Measurements from ENCODE around the gene CCDC185. TPM values are rescaled to one million over a fixed set of nuclear protein-coding genes. Genes with fewer than 3 reads are reported as not detected.

Gene CCDC185
- total and polyA plus RNA-seq, 10 of the 15 experiments (the other 5 are each of a cell fraction or from before 2014, with no cell fraction given), result not detected

DNA sequence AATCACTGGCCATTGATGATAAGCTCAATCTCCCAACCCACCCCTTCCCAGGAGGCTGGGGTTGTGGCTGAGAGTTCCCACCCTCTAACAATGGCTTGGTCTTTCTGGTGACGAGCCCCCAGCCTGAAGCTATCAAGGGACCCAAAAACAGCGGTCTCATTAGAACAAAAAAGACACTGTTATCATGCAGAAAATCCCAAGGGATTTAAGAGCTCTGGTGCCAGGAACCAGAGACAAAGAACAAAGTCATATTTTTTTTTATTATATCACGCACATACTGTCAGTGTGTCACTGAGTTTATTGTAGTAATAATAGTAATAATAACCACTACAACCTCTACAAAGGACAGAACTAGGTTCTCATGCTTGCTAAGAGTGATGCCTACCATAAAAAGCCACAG, 43.9 kb downstream of the CCDC185 start:
- Histone ChIP-seq H3K27me3 (replicated peaks in 1 of 2; ENCODE audit: control insufficient read depth in 2 of 2, insufficient read depth in 2 of 2, low read length in 1 of 2) (no peaks in the 10 kb centered on the region), H3K36me3 (ENCODE audit: control insufficient read depth in 2 of 2, insufficient read depth in 2 of 2, low read length in 1 of 2) (no peaks in the 10 kb centered on the region), H3K4me3 (no peak overlapping the region), H3K9ac (ENCODE audit: control insufficient read depth, insufficient read depth, low read length) (no peak overlapping the region), H3K27ac (ENCODE audit: control insufficient read depth, insufficient read depth) (no peak overlapping the region), H3K4me1 (ENCODE audit: control insufficient read depth, insufficient read depth, low read length) (no peaks in the 10 kb centered on the region), H3K4me2 (ENCODE audit: control insufficient read depth, insufficient read depth) (no peak overlapping the region), H4K20me1 (ENCODE audit: control insufficient read depth, insufficient read depth) (no peaks in the 10 kb centered on the region), H3K9me3 (replicated peaks; ENCODE audit: control insufficient read depth, insufficient read depth, low read length) (no peaks in the 10 kb centered on the region), H2AFZ (ENCODE audit: control insufficient read depth, low read depth, low read length) (no peak overlapping the region), H3K79me2 (ENCODE audit: control insufficient read depth, insufficient read depth, low read length) (no peaks in the 10 kb centered on the region)
- intact Hi-C loops (cut with micrococcal nuclease; ENCODE audit: unreplicated experiment), result no loop called here
- ChIA-PET CTCF (no interaction called here), POLR2A (no interaction called here), RAD21 (ENCODE audit: unreplicated experiment) (no interaction called here), SMC1A (ENCODE audit: uncharacterized antibody, unreplicated experiment) (no interaction called here)
- DNase-seq (ENCODE audit: low read depth, low spot score) (no peak), FAIRE-seq (no peak), ATAC-seq (no peak)
- TF ChIP-seq SIN3A (IDR thresholded peaks at IDR 0.05; ENCODE audit: low read depth, low read length) (no peak), SREBF1 (IDR thresholded peaks at IDR 0.05; ENCODE audit: low read length) (no peak)
- TF ChIP-seq, protein P1, sequence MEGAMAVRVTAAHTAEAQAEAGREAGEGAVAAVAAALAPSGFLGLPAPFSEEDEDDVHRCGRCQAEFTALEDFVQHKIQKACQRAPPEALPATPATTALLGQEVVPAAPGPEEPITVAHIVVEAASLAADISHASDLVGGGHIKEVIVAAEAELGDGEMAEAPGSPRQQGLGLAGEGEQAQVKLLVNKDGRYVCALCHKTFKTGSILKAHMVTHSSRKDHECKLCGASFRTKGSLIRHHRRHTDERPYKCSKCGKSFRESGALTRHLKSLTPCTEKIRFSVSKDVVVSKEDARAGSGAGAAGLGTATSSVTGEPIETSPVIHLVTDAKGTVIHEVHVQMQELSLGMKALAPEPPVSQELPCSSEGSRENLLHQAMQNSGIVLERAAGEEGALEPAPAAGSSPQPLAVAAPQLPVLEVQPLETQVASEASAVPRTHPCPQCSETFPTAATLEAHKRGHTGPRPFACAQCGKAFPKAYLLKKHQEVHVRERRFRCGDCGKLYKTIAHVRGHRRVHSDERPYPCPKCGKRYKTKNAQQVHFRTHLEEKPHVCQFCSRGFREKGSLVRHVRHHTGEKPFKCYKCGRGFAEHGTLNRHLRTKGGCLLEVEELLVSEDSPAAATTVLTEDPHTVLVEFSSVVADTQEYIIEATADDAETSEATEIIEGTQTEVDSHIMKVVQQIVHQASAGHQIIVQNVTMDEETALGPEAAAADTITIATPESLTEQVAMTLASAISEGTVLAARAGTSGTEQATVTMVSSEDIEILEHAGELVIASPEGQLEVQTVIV (IDR thresholded peaks at IDR 0.05; ENCODE audit: borderline replicate concordance, partially characterized antibody), result no peak
- WGBS (ENCODE audit: insufficient coverage, insufficient replicate concordance, low lambda C conversion rate, missing lambda C conversion rate), result 8% methylated on average over 3 of the region's 3 CpGs
- in situ Hi-C loops (cut with MboI), result no loop called here
- BruUV-seq (replicated peaks), result no TSS peak

DNA sequence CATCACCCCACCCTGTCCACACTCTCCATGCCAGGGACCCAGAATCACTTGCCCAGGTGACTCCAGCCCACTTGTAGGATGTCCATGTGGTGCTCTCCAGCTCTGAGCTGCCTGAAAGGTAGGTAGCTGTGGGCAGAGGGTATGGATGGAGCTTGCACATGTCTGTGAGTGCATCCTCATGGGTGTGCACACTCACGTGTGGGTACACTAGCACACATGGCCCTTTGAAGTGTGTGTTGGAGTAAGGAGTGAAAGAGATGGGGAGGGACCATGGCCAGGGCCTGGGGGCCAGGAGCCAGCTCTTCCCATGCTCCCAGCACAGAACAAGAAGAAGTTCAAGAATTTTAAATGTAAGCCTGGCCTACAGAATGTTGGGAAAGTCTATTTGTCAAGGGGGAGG, 50.2 kb downstream of the CCDC185 start:
- in situ Hi-C loops (cut with MboI), result no loop called here
- FAIRE-seq (no peak), DNase-seq (ENCODE audit: low read depth, low spot score) (no peak), ATAC-seq (no peak)
- H3K27ac ChIP-seq (ENCODE audit: control insufficient read depth, insufficient read depth), result no peak overlapping the region
- CTCF ChIA-PET, result no interaction called here
- 0% methylated on average over 1 of the region's 1 CpG for WGBS (ENCODE audit: insufficient coverage, insufficient replicate concordance, low lambda C conversion rate, missing lambda C conversion rate)
- H3K4me2 ChIP-seq (ENCODE audit: control insufficient read depth, insufficient read depth), result no peak overlapping the region
- H4K20me1 ChIP-seq (ENCODE audit: control insufficient read depth, insufficient read depth), result no peaks in the 10 kb centered on the region
- no TSS peak for BruUV-seq (replicated peaks)
- H3K27me3 ChIP-seq (replicated peaks in 1 of 2; ENCODE audit: control insufficient read depth in 2 of 2, insufficient read depth in 2 of 2, low read length in 1 of 2), result no peaks in the 10 kb centered on the region
- RAD21 ChIA-PET (ENCODE audit: unreplicated experiment), result no interaction called here
- H3K9me3 ChIP-seq (replicated peaks; ENCODE audit: control insufficient read depth, insufficient read depth, low read length), result no peaks in the 10 kb centered on the region; the same call in 2 of the 3 replicates
- intact Hi-C loops (cut with micrococcal nuclease; ENCODE audit: unreplicated experiment), result no loop called here
- TF ChIP-seq MYC (IDR thresholded peaks at IDR 0.05; ENCODE audit: insufficient read depth, insufficient read length, insufficient replicate concordance, low read length, severe bottlenecking) (no peak), POLR2AphosphoS2 (IDR thresholded peaks at IDR 0.05; ENCODE audit: low read depth, low read length) (no peak), ZSCAN29 (IDR thresholded peaks at IDR 0.05) (no peak)
- TF ChIP-seq, protein P2, sequence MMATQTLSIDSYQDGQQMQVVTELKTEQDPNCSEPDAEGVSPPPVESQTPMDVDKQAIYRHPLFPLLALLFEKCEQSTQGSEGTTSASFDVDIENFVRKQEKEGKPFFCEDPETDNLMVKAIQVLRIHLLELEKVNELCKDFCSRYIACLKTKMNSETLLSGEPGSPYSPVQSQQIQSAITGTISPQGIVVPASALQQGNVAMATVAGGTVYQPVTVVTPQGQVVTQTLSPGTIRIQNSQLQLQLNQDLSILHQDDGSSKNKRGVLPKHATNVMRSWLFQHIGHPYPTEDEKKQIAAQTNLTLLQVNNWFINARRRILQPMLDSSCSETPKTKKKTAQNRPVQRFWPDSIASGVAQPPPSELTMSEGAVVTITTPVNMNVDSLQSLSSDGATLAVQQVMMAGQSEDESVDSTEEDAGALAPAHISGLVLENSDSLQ (IDR thresholded peaks at IDR 0.05), result no peak
- no peaks in the 10 kb centered on the region for H3K36me3 ChIP-seq (ENCODE audit: control insufficient read depth in 2 of 2, insufficient read depth in 2 of 2, low read length in 1 of 2)
- H2AFZ ChIP-seq (ENCODE audit: control insufficient read depth, low read depth, low read length), result no peak overlapping the region
- SMC1A ChIA-PET (ENCODE audit: uncharacterized antibody, unreplicated experiment), result no interaction called here
- no peaks in the 10 kb centered on the region for H3K79me2 ChIP-seq (ENCODE audit: control insufficient read depth, insufficient read depth, low read length)
- no peak overlapping the region for H3K9ac ChIP-seq (ENCODE audit: control insufficient read depth, insufficient read depth, low read length)
- H3K4me1 ChIP-seq (ENCODE audit: control insufficient read depth, insufficient read depth, low read length), result no peaks in the 10 kb centered on the region
- no peak overlapping the region for H3K4me3 ChIP-seq
- POLR2A ChIA-PET, result no interaction called here
